HepG2 (cell line): Measurements from ENCODE around the gene FSCN2. TPM values are rescaled to one million over a fixed set of nuclear protein-coding genes. Genes with fewer than 3 reads are reported as not detected.

Experiments
- ATAC-seq: fragments of 200-7000 bp; cut with Tn5 transposase; 3 replicates; pipeline ENCODE4 v1.9.1; 2020; ENCODE audit warnings: mild to moderate bottlenecking, moderate library complexity
- BruUV-seq: library from RNA; stranded (reverse); fragments of 400-500 nt; replicated peaks from 2 replicates; lab custom pipeline; 2021; lab: Mats Ljungman, UMichigan
- CTCF ChIA-PET: fragments of 300-600 bp; formaldehyde crosslinking; extraction: SDS; loops from one replicate; lab custom pipeline; 2021; ENCODE audit warnings: low total read pairs, inconsistent platforms, low intra/inter-chr PET ratio; lab: Yijun Ruan, JAX
- POLR2A ChIA-PET: fragments of 350-600 bp; sonication (Branson Sonifier 250); formaldehyde crosslinking; loops from one replicate; lab custom pipeline; 2020; ENCODE audit warnings: antibody characterized with exemption, inconsistent platforms; lab: Yijun Ruan, JAX
- DNase-seq: peaks from one replicate; pipeline ENCODE4 v3.0.0-alpha.2; 2015; ENCODE audit warnings: low spot score
- FAIRE-seq: peaks from 3 replicates; lab custom pipeline; 2011; peaks lifted over from hg19 to GRCh38; lab: Jason Lieb, UNC
- H2AFZ ChIP-seq: one replicate; pipeline ENCODE4 v1.6.1; 2011; ENCODE audit warnings: low read length, inconsistent platforms
- H3K27ac ChIP-seq: fragments of 300-600 bp; 3 replicates; pipeline ENCODE4 v1.8.0; 2011; ENCODE audit warnings: mixed run types, mild to moderate bottlenecking, mixed read lengths, low read length, inconsistent platforms; ENCODE audit not compliant: insufficient read depth; ENCODE audit errors: extremely low read length
- H3K27me3 ChIP-seq, 2 experiments: fragments of 200-600 bp in 1 of 2; 2 replicates in 1 of 2; 3 replicates in 1 of 2; pipeline versions ENCODE4 v1.6.0 to v1.8.0; 2011; ENCODE audit warnings: low read length in 2 of 2, mild to moderate bottlenecking in 2 of 2, moderate library complexity in 2 of 2, inconsistent platforms in 1 of 2; ENCODE audit not compliant: insufficient read depth in 2 of 2, control insufficient read depth in 1 of 2
- H3K36me3 ChIP-seq, 2 experiments: fragments of 200-600 bp in 1 of 2; replicated peaks in 1 of 2; 2 replicates in 1 of 2; 3 replicates in 1 of 2; pipeline versions ENCODE4 v1.5.1 to v1.8.0; 2011; ENCODE audit warnings: low read length in 2 of 2, inconsistent platforms in 1 of 2; ENCODE audit not compliant: insufficient read depth in 2 of 2, control insufficient read depth in 1 of 2
- H3K4me1 ChIP-seq: 2 replicates; pipeline ENCODE4 v1.5.1; 2012; ENCODE audit warnings: low read length, inconsistent platforms; ENCODE audit not compliant: insufficient read depth
- H3K4me2 ChIP-seq: 2 replicates; pipeline ENCODE4 v1.6.0; 2011; ENCODE audit warnings: low read depth, low read length, inconsistent platforms
- H3K4me3 ChIP-seq, 3 experiments: fragments of 200-600 bp in 1 of 3; sonication (generic), shearing (Covaris generic) in 1 of 3; replicated peaks in 1 of 3; 2 replicates each; pipeline ENCODE4 v1.5.1; 2011 to 2016; ENCODE audit warnings: low read length in 3 of 3, inconsistent platforms in 2 of 3, low read depth in 2 of 3, mild to moderate bottlenecking in 2 of 3, control low read depth in 1 of 3, mixed read lengths in 1 of 3; ENCODE audit not compliant: insufficient read depth in 1 of 3
- H3K79me2 ChIP-seq: one replicate; pipeline ENCODE4 v1.6.1; 2011; ENCODE audit warnings: low read length, inconsistent platforms; ENCODE audit not compliant: insufficient read depth
- H3K9ac ChIP-seq: 2 replicates; pipeline ENCODE4 v1.6.0; 2011; ENCODE audit warnings: mild to moderate bottlenecking, low read depth, low read length, inconsistent platforms; ENCODE audit not compliant: insufficient read depth
- H3K9me3 ChIP-seq: 2 replicates; pipeline ENCODE4 v1.5.1; 2012; ENCODE audit warnings: mild to moderate bottlenecking, low read length
- H4K20me1 ChIP-seq: 2 replicates; pipeline ENCODE4 v1.6.0; 2011; ENCODE audit warnings: inconsistent platforms, mild to moderate bottlenecking, low read length, moderate library complexity; ENCODE audit not compliant: insufficient read depth
- AGO2 ChIP-seq: fragments of 200-400 bp; formaldehyde crosslinking; optimal IDR thresholded peaks from 2 replicates; pipeline ENCODE3; 2017; ENCODE audit warnings: mild to moderate bottlenecking, low read depth, low read length, moderate library complexity
- EED ChIP-seq: sonication (generic); formaldehyde crosslinking; IDR thresholded peaks from 2 replicates; pipeline ENCODE4 v1.5.0; 2020; ENCODE audit warnings: mild to moderate bottlenecking, missing genetic modification reagents
- HMGA1 ChIP-seq: sonication (generic); formaldehyde crosslinking; conservative IDR thresholded peaks from 2 replicates; pipeline ENCODE4 v1.4.0; 2020; ENCODE audit warnings: missing genetic modification reagents
- JUN ChIP-seq: sonication (generic); formaldehyde crosslinking; IDR thresholded peaks from 2 replicates; pipeline ENCODE4 v1.4.0; 2020; ENCODE audit warnings: mild to moderate bottlenecking, missing genetic modification reagents
- PPARG ChIP-seq: conservative IDR thresholded peaks from 2 replicates; pipeline ENCODE4 v1.6.1; 2016; ENCODE audit warnings: missing biosample characterization, missing genetic modification reagents
- RBFOX2 ChIP-seq: fragments of 200-400 bp; formaldehyde crosslinking; IDR thresholded peaks from 2 replicates; pipeline ENCODE4 v1.6.1; 2017; ENCODE audit warnings: low read depth, mild to moderate bottlenecking, low read length
- ZBTB3 ChIP-seq: sonication (generic); formaldehyde crosslinking; IDR thresholded peaks from 2 replicates; pipeline ENCODE4 v1.4.0; 2020; ENCODE audit warnings: low read depth, mild to moderate bottlenecking, moderate library complexity, missing genetic modification reagents, borderline replicate concordance
- ZBTB38 ChIP-seq: sonication (generic); formaldehyde crosslinking; IDR thresholded peaks from 2 replicates; pipeline ENCODE4 v1.5.1; 2020; ENCODE audit warnings: mild to moderate bottlenecking, missing genetic modification reagents
- ZNF761 ChIP-seq: sonication (generic); formaldehyde crosslinking; conservative IDR thresholded peaks from 2 replicates; pipeline ENCODE4 v1.4.0; 2020; ENCODE audit warnings: mild to moderate bottlenecking, missing genetic modification reagents
- WGBS: methylation state at CpG from one replicate; pipeline ENCODE4 v1.1.6; 2017; ENCODE audit warnings: low lambda C conversion rate; 5-methylcytosine and 5-hydroxymethylcytosine counted together
- in situ Hi-C: cut with HindIII; loops from 2 replicates; pipeline ENCODE4 v1.10.0; 2017; ENCODE audit warnings: low pct_unique_long_range_greater_than_20kb; ENCODE audit not compliant: extremely low pct_ligation_motif_present
- intact Hi-C: fragments of 100-400 bp; cut with micrococcal nuclease; formaldehyde crosslinking; loops from one replicate; pipeline ENCODE4 v1.10.0; 2022; ENCODE audit not compliant: unreplicated experiment
- polyA plus RNA-seq, 8 experiments: library from polyadenylated mRNA; depleted of rRNA in 3 of 8; stranded (reverse) in 7 of 8; unstranded in 1 of 8; fragments of >200 nt; fragmentation: Illumina TruSeq in 4 of 8; extraction: Trizol in 4 of 8; gene quantifications; 2 replicates each; pipeline versions ENCODE4 v1.2.1 to v1.2.3, GENCODE V29; 2011 to 2016; ENCODE audit warnings: low read depth in 4 of 8, missing spikeins in 1 of 8, mixed read lengths in 1 of 8; ENCODE audit not compliant: insufficient read depth in 1 of 8
- total RNA-seq, 5 experiments: library from RNA; depleted of rRNA; stranded (reverse); fragments of >200 nt; fragmentation: Illumina TruSeq; extraction: Trizol; gene quantifications; 2 replicates each; pipeline ENCODE4 v1.2.3, GENCODE V29; 2016; ENCODE audit warnings: low read depth in 1 of 5
- TF ChIP-seq, protein P1 (sequence below): sonication (generic); formaldehyde crosslinking; IDR thresholded peaks from 2 replicates; pipeline ENCODE4 v1.4.0; 2020; ENCODE audit warnings: missing genetic modification reagents, borderline replicate concordance

Gene FSCN2
- total and polyA plus RNA-seq, 2 of the 13 experiments (the other 11 are each of a cell fraction or from before 2014, with no cell fraction given) = 0.09 TPM; not detected in 1

DNA sequence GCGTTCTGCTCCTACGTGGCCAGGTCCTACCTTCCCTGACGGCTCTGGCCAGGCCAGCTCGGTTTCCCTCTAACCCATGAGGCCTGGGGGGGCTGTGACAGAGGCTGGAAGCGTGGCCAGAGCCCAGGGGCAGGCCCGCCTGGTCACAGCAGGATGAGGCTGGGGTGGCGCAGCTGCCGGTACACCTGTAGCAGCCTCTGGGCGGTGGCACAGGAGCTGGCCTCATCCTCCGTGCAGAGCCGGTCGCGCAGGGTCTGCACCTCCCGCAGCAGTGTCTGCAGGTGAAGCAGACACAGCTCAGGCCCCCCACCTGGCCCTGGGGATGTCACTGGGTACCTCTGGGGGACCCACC, 12.5 kb downstream of the FSCN2 start:
- no peak overlapping the region for H3K9ac ChIP-seq
- no peak overlapping the region for H3K27ac ChIP-seq
- H3K27me3 ChIP-seq = no peaks in the 10 kb centered on the region
- H3K4me3 ChIP-seq = no peak overlapping the region
- CTCF ChIA-PET = no interaction called here
- H3K36me3 ChIP-seq = peaks cover 21 to 37% of the 10 kb centered on the region in 2 experiments
- no peaks in the 10 kb centered on the region for H3K9me3 ChIP-seq
- no peak overlapping the region for H2AFZ ChIP-seq
- no peaks in the 10 kb centered on the region for H4K20me1 ChIP-seq
- no peak overlapping the region for H3K4me2 ChIP-seq
- no peaks in the 10 kb centered on the region for H3K4me1 ChIP-seq
- no peaks in the 10 kb centered on the region for H3K79me2 ChIP-seq
- FAIRE-seq = no peak
- in situ Hi-C loops (no loop called here), intact Hi-C loops (no loop called here)
- 96% methylated on average over 6 of the region's 14 CpGs for WGBS
- POLR2A ChIA-PET = no interaction called here
- ATAC-seq = no peak
- TF ChIP-seq EED (CRISPR knock-in tag) = no peak
- no peak for TF ChIP-seq HMGA1 (CRISPR knock-in tag)
- TF ChIP-seq, protein P1, sequence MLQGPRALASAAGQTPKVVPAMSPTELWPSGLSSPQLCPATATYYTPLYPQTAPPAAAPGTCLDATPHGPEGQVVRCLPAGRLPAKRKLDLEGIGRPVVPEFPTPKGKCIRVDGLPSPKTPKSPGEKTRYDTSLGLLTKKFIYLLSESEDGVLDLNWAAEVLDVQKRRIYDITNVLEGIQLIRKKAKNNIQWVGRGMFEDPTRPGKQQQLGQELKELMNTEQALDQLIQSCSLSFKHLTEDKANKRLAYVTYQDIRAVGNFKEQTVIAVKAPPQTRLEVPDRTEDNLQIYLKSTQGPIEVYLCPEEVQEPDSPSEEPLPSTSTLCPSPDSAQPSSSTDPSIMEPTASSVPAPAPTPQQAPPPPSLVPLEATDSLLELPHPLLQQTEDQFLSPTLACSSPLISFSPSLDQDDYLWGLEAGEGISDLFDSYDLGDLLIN (CRISPR knock-in tag) = no peak
- no peak for TF ChIP-seq PPARG
- no peak for TF ChIP-seq ZNF761 (CRISPR knock-in tag)
- DNase-seq = no peak
- no TSS peak for BruUV-seq

DNA sequence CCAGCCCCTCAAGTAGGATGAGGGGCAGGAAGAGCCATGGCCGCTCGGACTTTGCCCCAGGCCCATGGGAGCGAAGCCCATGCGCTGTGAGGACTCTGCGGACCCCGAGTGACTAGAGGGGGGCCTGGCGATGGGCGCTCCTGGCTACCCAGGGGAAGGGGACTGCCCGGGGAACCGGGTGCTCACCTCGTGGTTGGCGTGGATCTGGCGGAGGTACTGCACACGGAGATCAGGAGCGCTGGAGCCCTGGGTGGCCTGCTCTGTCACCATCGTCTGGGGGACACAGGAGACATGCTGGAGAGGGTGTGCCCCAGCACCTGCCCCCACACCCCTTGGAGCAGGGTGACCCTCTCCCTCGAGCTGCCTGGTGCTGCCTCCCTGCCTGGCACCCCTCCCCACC, 12.9 kb downstream of the FSCN2 start:
- 92% methylated on average over 12 of the region's 17 CpGs for WGBS
- no peak for DNase-seq
- in situ Hi-C loops (no loop called here), intact Hi-C loops (no loop called here)
- Histone ChIP-seq H3K4me2 (no peak overlapping the region), H3K79me2 (no peaks in the 10 kb centered on the region), H3K4me1 (no peaks in the 10 kb centered on the region), H3K36me3 (peaks cover 24 to 41% of the 10 kb centered on the region in 2 experiments), H3K4me3 (no peak overlapping the region), H3K27me3 (no peaks in the 10 kb centered on the region), H2AFZ (no peak overlapping the region), H4K20me1 (no peaks in the 10 kb centered on the region), H3K9me3 (no peaks in the 10 kb centered on the region), H3K27ac (no peak overlapping the region), H3K9ac (no peak overlapping the region)
- POLR2A ChIA-PET = no interaction called here
- ATAC-seq = no peak
- FAIRE-seq = no peak
- no TSS peak for BruUV-seq
- TF ChIP-seq JUN (CRISPR knock-in tag) (no peak), ZBTB3 (CRISPR knock-in tag) (no peak), ZBTB38 (CRISPR knock-in tag) (no peak), AGO2 (peak; percentile 27), RBFOX2 (peak; percentile 44; the same call in 1 of the 2 replicates)
- CTCF ChIA-PET = no interaction called here
